Inflammatory macrophage treated with lipopolysaccharide for 1 hour (primary cell): ENCODE data around the gene DRG2.
A peak's percentile ranks its signal among the peaks of the same experiment; 100 is the strongest.

Experiments
- DNase-seq, 2 donors: peaks; one replicate each; pipeline ENCODE4 v3.0.0-alpha.2; 2020 to 2022

DRG2 gene

GRCh38 chr17:18076936-18077335 lies 10.8 kb upstream of the DRG2 start:
- no peak for DNase-seq

GRCh38 chr17:18079543-18079942 lies 8.2 kb upstream of the DRG2 start:
- DNase-seq, result no peak

- no peak for DNase-seq
Observed at GRCh38 chr17:18084256-18084655, 3.5 kb upstream of the DRG2 start.

GRCh38 chr17:18089613-18090012 lies 1.9 kb downstream of the DRG2 start:
- no peak for DNase-seq

GRCh38 chr17:18093616-18094408 lies 6.1 kb downstream of the DRG2 start:
- DNase-seq, result peak; percentile 16 to 30

- DNase-seq, result no peak
Observed at GRCh38 chr17:18094409-18094807, 6.7 kb downstream of the DRG2 start.

- DNase-seq, result no peak
Observed at GRCh38 chr17:18099516-18099915, 11.8 kb downstream of the DRG2 start.

- no peak for DNase-seq
Observed at GRCh38 chr17:18100616-18101015, 12.9 kb downstream of the DRG2 start.

GRCh38 chr17:18101828-18102227 lies 14.1 kb downstream of the DRG2 start:
- no peak for DNase-seq

GRCh38 chr17:18102640-18103039 lies 14.9 kb downstream of the DRG2 start:
- DNase-seq, result no peak

GRCh38 chr17:18105027-18105426 lies 17.3 kb downstream of the DRG2 start:
- no peak for DNase-seq

- no peak for DNase-seq
Observed at GRCh38 chr17:18105595-18105994, 17.8 kb downstream of the DRG2 start.

- DNase-seq, result no peak
Observed at GRCh38 chr17:18106211-18106610, 18.5 kb downstream of the DRG2 start.

- DNase-seq, result no peak
Observed at GRCh38 chr17:18107061-18107790, 19.5 kb downstream of the DRG2 start.

GRCh38 chr17:18107971-18108370 lies 20.2 kb downstream of the DRG2 start:
- DNase-seq, result no peak

- DNase-seq, result no peak
Observed at GRCh38 chr17:18108401-18109312, 20.9 kb downstream of the DRG2 start, which contains the start of gene MYO15A. TSS of gene MYO15A (plus strand) at chr17:18108756. CDS start at chr17:18118801, 10,045 bp downstream.

- no peak for DNase-seq
Observed at GRCh38 chr17:18109935-18110485, 22.3 kb downstream of the DRG2 start.

GRCh38 chr17:18110636-18111145 lies 22.9 kb downstream of the DRG2 start:
- no peak for DNase-seq

- no peak for DNase-seq
Observed at GRCh38 chr17:18111330-18111971, 23.7 kb downstream of the DRG2 start.

- no peak for DNase-seq
Observed at GRCh38 chr17:18115517-18115916, 27.8 kb downstream of the DRG2 start.

GRCh38 chr17:18116078-18116477 lies 28.3 kb downstream of the DRG2 start:
- no peak for DNase-seq

- no peak for DNase-seq
Observed at GRCh38 chr17:18117533-18117932, 29.8 kb downstream of the DRG2 start.
